Activated naive CD4-positive, alpha-beta T cell treated with anti-CD3 and anti-CD28 coated beads, Interleukin-2, amount 10 ng/mL, durations not matched to agents 7 days and 5 days (primary cell): ENCODE measurements around the gene PLEK2.
"Not testable (repeated sequence)": the region's sequence is repeated elsewhere in the genome, so short reads cannot be mapped to it uniquely, and the experiment has no call there.

Source experiments
- CTCF ChIA-PET: fragments of 350-600 bp; sonication (Branson Sonifier 250); formaldehyde crosslinking; loops from one replicate; lab custom pipeline; 2021; ENCODE audit warnings: antibody characterized with exemption; lab: Charles Lee
- DNase-seq: peaks from one replicate; pipeline ENCODE4 v3.0.0-alpha.2; 2020
- H3K27ac Mint-ChIP-seq: one replicate; pipeline ENCODE4 v1.8.0; 2021; ENCODE audit warnings: mild to moderate bottlenecking, moderate library complexity, mixed read lengths
- H3K27me3 Mint-ChIP-seq: one replicate; pipeline ENCODE4 v1.8.0; 2021; ENCODE audit warnings: mild to moderate bottlenecking, mixed read lengths
- H3K36me3 Mint-ChIP-seq: one replicate; pipeline ENCODE4 v1.8.0; 2021; ENCODE audit warnings: mixed read lengths
- H3K4me1 Mint-ChIP-seq: one replicate; pipeline ENCODE4 v1.8.0; 2021; ENCODE audit warnings: mixed read lengths
- H3K4me3 Mint-ChIP-seq: one replicate; pipeline ENCODE4 v1.8.0; 2021; ENCODE audit warnings: mild to moderate bottlenecking, moderate library complexity, mixed read lengths
- H3K9me3 Mint-ChIP-seq: one replicate; pipeline ENCODE4 v1.8.0; 2021; ENCODE audit warnings: mixed read lengths

PLEK2 gene

DNA sequence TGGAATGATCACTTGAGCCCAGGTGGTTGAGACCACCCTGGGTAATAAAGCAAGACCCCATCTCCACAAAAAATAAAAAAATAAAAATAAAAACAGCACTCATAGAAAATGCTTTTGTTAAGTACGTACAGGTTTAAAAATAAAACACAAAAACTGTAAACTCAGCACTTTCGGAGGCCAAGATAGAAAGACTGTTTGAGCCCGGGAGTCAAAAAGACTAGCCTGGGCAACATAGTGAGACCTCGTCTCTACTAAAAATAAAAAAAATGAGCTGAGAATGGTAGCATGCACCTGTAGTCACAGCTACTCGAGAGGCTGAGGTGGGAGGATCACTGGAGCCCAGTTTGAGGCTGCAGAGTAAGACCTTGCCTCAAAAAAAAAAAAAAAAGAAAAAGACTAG, 59.9 kb downstream of the PLEK2 start:
- H3K9me3 Mint-ChIP-seq, result no peaks in the 10 kb centered on the region
- no peak for DNase-seq
- H3K4me3 Mint-ChIP-seq, result no peak overlapping the region
- H3K4me1 Mint-ChIP-seq, result peaks cover 4% of the 10 kb centered on the region
- H3K36me3 Mint-ChIP-seq, result peaks cover 18% of the 10 kb centered on the region
- H3K27me3 Mint-ChIP-seq, result no peaks in the 10 kb centered on the region
- no peak overlapping the region for H3K27ac Mint-ChIP-seq
- CTCF ChIA-PET, result no interaction called here

DNA sequence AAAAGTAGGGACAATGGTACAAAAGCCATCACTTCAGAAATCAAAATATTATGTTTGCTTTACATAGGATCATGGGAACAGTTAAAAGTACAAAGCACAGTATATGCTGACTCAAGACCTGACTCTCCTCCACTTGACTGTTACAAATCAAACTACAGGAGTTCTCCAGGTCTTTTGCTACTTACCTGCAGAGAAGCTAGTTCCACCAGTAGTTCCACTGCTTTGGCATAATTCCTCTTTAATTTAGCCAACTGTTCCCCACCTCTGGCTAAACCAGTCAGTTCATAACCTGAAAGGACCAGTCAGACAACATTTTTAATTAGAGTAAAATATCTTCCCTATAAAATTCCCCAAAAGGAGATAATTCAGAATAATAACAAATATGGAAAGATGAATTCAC, 66.4 kb downstream of the PLEK2 start:
- no peaks in the 10 kb centered on the region for H3K4me1 Mint-ChIP-seq
- peaks cover 40% of the 10 kb centered on the region for H3K36me3 Mint-ChIP-seq
- H3K4me3 Mint-ChIP-seq, result no peak overlapping the region
- CTCF ChIA-PET, result no interaction called here
- DNase-seq, result no peak
- no peaks in the 10 kb centered on the region for H3K9me3 Mint-ChIP-seq
- H3K27ac Mint-ChIP-seq, result no peak overlapping the region
- no peaks in the 10 kb centered on the region for H3K27me3 Mint-ChIP-seq

DNA sequence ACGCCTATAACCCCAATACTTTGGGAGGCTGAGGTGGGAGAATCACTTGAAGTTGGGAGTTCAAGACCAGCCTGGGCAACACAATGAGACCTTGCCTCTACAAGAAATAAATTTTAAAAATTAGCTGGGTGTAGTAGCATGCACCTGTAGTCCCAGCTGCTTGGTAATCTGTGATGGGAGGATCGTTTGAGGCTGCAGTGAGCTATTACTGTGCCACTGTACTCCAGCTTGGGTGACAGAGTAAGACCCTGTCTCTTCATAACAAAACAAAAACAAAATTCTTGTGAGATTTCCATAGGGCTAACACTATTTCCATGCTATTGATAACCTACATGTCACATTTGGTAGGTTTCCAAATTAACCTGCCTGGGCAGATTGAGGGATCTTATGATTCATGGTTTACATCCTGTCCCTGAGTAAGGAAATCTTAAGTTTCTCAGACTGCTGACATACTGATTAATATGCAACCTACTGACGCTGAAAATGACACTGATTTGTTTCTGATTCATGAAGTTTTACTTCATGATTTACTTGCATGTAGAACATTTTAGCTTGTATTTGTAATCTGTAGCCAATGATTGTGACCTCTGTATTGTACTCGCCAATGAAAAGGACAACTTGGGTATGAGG, 68.2 kb downstream of the PLEK2 start:
- Mint-ChIP-seq H3K4me3 (no peak overlapping the region), H3K27ac (no peak overlapping the region), H3K4me1 (no peaks in the 10 kb centered on the region), H3K27me3 (no peaks in the 10 kb centered on the region), H3K9me3 (no peaks in the 10 kb centered on the region), H3K36me3 (peaks cover 40% of the 10 kb centered on the region)
- CTCF ChIA-PET, result no interaction called here
- no peak for DNase-seq

DNA sequence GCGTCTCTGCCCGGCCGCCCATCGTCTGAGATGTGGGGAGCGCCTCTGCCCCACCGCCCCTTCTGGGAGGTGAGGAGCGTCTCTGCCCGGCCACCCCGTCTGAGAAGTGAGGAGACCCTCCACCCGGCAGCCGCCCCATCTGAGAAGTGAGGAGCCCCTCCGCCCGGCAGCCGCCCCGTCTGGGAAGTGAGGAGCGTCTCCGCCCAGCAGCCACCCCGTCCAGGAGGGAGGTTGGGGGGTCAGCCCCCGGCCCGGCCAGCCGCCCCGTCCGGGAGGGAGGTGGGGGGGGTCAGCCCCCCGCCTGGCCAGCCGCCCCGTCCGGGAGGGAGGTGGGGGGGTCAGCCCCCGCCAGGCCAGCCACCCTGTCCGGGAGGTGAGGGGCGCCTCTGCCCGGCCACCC, 70.7 kb downstream of the PLEK2 start:
- H3K9me3 Mint-ChIP-seq, DNase-seq, H3K27ac Mint-ChIP-seq, H3K4me1 Mint-ChIP-seq, H3K4me3 Mint-ChIP-seq, H3K27me3 Mint-ChIP-seq, CTCF ChIA-PET: not testable (repeated sequence)
- H3K36me3 Mint-ChIP-seq, result peaks cover 48% of the 10 kb centered on the region
